Activated naive CD4-positive, alpha-beta T cell treated with anti-CD3 and anti-CD28 coated beads for 36 hours (primary cell): Measurements from ENCODE around the gene XRRA1. TPM values are rescaled to one million over a fixed set of nuclear protein-coding genes. Genes with fewer than 3 reads are reported as not detected.

Source experiments
- CTCF ChIA-PET: fragments of 350-600 bp; sonication (Branson Sonifier 250); formaldehyde crosslinking; loops from one replicate; lab custom pipeline; 2021; ENCODE audit warnings: antibody characterized with exemption; lab: Charles Lee
- DNase-seq: peaks from one replicate; pipeline ENCODE4 v3.0.0-alpha.2; 2020
- H3K27ac Mint-ChIP-seq: one replicate; pipeline ENCODE4 v1.8.0; 2021; ENCODE audit warnings: mild to moderate bottlenecking, mixed read lengths
- H3K27me3 Mint-ChIP-seq: one replicate; pipeline ENCODE4 v1.8.0; 2021; ENCODE audit warnings: low read depth, mixed read lengths
- H3K36me3 Mint-ChIP-seq: one replicate; pipeline ENCODE4 v1.8.0; 2021; ENCODE audit warnings: low read depth, mixed read lengths
- H3K4me1 Mint-ChIP-seq: one replicate; pipeline ENCODE4 v1.8.0; 2021; ENCODE audit warnings: low read depth, mixed read lengths
- H3K4me3 Mint-ChIP-seq: one replicate; pipeline ENCODE4 v1.8.0; 2021; ENCODE audit warnings: mild to moderate bottlenecking, moderate library complexity, mixed read lengths
- H3K9me3 Mint-ChIP-seq: one replicate; pipeline ENCODE4 v1.8.0; 2021; ENCODE audit warnings: mixed read lengths
- intact Hi-C: fragments of 100-400 bp; cut with micrococcal nuclease; formaldehyde crosslinking; loops from one replicate; pipeline ENCODE4 v1.15.1; 2023
- total RNA-seq, 2 experiments: library from RNA; stranded (reverse); gene quantifications; one replicate each; pipeline ENCODE4 v1.2.3, GENCODE V29; 2021

XRRA1 gene
- total RNA-seq, 2 experiments from 2014 or later: 5.0 to 9.5 TPM

- Mint-ChIP-seq H3K4me1 (no peaks in the 10 kb centered on the region), H3K36me3 (peaks cover 85% of the 10 kb centered on the region), H3K4me3 (no peak overlapping the region), H3K27ac (no peak overlapping the region), H3K9me3 (peaks cover 75% of the 10 kb centered on the region), H3K27me3 (no peaks in the 10 kb centered on the region)
- CTCF ChIA-PET: interaction anchor here (0.8 to 1.1 kb wide), 2 partner anchors 168 to 419 kb away, joined by 3 to 4 read pairs; no protein-coding TSS in a partner anchor
- intact Hi-C loops: loop anchor here (2.0 kb wide), 1 partner anchor 168 kb away; no protein-coding TSS in a partner anchor
- DNase-seq: no peak
Measured at GRCh38 chr11:74870485-74870884, 78.4 kb downstream of the XRRA1 start.

- DNase-seq: no peak
- CTCF ChIA-PET: no interaction called here
- H3K4me3 Mint-ChIP-seq: no peak overlapping the region
- H3K27me3 Mint-ChIP-seq: no peaks in the 10 kb centered on the region
- H3K36me3 Mint-ChIP-seq: peaks cover 89% of the 10 kb centered on the region
- peaks cover 72% of the 10 kb centered on the region for H3K9me3 Mint-ChIP-seq
- H3K27ac Mint-ChIP-seq: no peak overlapping the region
- intact Hi-C loops: no loop called here
- H3K4me1 Mint-ChIP-seq: no peaks in the 10 kb centered on the region
Measured at GRCh38 chr11:74866557-74866956, 82.3 kb downstream of the XRRA1 start.

GRCh38 chr11:74863410-74863809 lies 85.5 kb downstream of the XRRA1 start:
- CTCF ChIA-PET: no interaction called here
- no peak overlapping the region for H3K4me3 Mint-ChIP-seq
- peaks cover 59% of the 10 kb centered on the region for H3K9me3 Mint-ChIP-seq

GRCh38 chr11:74860743-74861142 lies 88.1 kb downstream of the XRRA1 start:
- CTCF ChIA-PET: no interaction called here
- Mint-ChIP-seq H3K27me3 (no peaks in the 10 kb centered on the region), H3K9me3 (peaks cover 36% of the 10 kb centered on the region)

More at GRCh38 chr11:74863410-74863809, 85.5 kb downstream of the XRRA1 start:
- Mint-ChIP-seq H3K27me3 (no peaks in the 10 kb centered on the region), H3K36me3 (peaks cover 89% of the 10 kb centered on the region), H3K27ac (no peak overlapping the region), H3K4me1 (no peaks in the 10 kb centered on the region)
- DNase-seq: no peak
- intact Hi-C loops: no loop called here

GRCh38 chr11:74853223-74853622 lies 95.7 kb downstream of the XRRA1 start:
- CTCF ChIA-PET: interaction anchor here (0.6 kb wide), 2 partner anchors 151 to 511 kb away, joined by 3 read pairs; no protein-coding TSS in a partner anchor
- H3K36me3 Mint-ChIP-seq: peaks cover 21% of the 10 kb centered on the region
- no peaks in the 10 kb centered on the region for H3K9me3 Mint-ChIP-seq
- intact Hi-C loops: no loop called here
- H3K27me3 Mint-ChIP-seq: no peaks in the 10 kb centered on the region
- H3K4me3 Mint-ChIP-seq: no peak overlapping the region
- no peak for DNase-seq
- no peaks in the 10 kb centered on the region for H3K4me1 Mint-ChIP-seq
- H3K27ac Mint-ChIP-seq: no peak overlapping the region

More at GRCh38 chr11:74860743-74861142, 88.1 kb downstream of the XRRA1 start:
- Mint-ChIP-seq H3K27ac (no peak overlapping the region), H3K4me3 (no peak overlapping the region), H3K4me1 (no peaks in the 10 kb centered on the region), H3K36me3 (peaks cover 76% of the 10 kb centered on the region)
- intact Hi-C loops: no loop called here
- DNase-seq: no peak

- intact Hi-C loops: no loop called here
- Mint-ChIP-seq H3K9me3 (no peaks in the 10 kb centered on the region), H3K36me3 (peaks cover 26% of the 10 kb centered on the region), H3K4me1 (peaks cover 5% of the 10 kb centered on the region), H3K4me3 (no peak overlapping the region), H3K27ac (no peak overlapping the region), H3K27me3 (no peaks in the 10 kb centered on the region)
- no peak for DNase-seq
- CTCF ChIA-PET: interaction anchor here (0.6 kb wide), 1 partner anchor 856 kb away, joined by 3 read pairs; no protein-coding TSS in a partner anchor
Measured at GRCh38 chr11:74849525-74850391, 99.1 kb downstream of the XRRA1 start.

GRCh38 chr11:74847895-74848294 lies 101.0 kb downstream of the XRRA1 start:
- Mint-ChIP-seq H3K4me1 (peaks cover 5% of the 10 kb centered on the region), H3K27me3 (no peaks in the 10 kb centered on the region), H3K9me3 (no peaks in the 10 kb centered on the region), H3K36me3 (peaks cover 28% of the 10 kb centered on the region), H3K4me3 (no peak overlapping the region), H3K27ac (no peak overlapping the region)
- no peak for DNase-seq
- intact Hi-C loops: no loop called here
- CTCF ChIA-PET: interaction anchor here (0.6 kb wide), 1 partner anchor 147 kb away, joined by 3 read pairs; no protein-coding TSS in a partner anchor

- CTCF ChIA-PET: no interaction called here
- H3K4me1 Mint-ChIP-seq: peaks cover 5% of the 10 kb centered on the region
- intact Hi-C loops: no loop called here
- no peak overlapping the region for H3K4me3 Mint-ChIP-seq
- no peak overlapping the region for H3K27ac Mint-ChIP-seq
- no peak for DNase-seq
- peaks cover 28% of the 10 kb centered on the region for H3K36me3 Mint-ChIP-seq
- no peaks in the 10 kb centered on the region for H3K9me3 Mint-ChIP-seq
- no peaks in the 10 kb centered on the region for H3K27me3 Mint-ChIP-seq
Measured at GRCh38 chr11:74847395-74847794, 101.5 kb downstream of the XRRA1 start.

GRCh38 chr11:74846770-74847169 lies 102.1 kb downstream of the XRRA1 start:
- H3K27me3 Mint-ChIP-seq: no peaks in the 10 kb centered on the region
- no peak overlapping the region for H3K4me3 Mint-ChIP-seq
- no peak for DNase-seq
- intact Hi-C loops: no loop called here
- no peaks in the 10 kb centered on the region for H3K9me3 Mint-ChIP-seq
- H3K4me1 Mint-ChIP-seq: peaks cover 5% of the 10 kb centered on the region
- H3K36me3 Mint-ChIP-seq: peaks cover 24% of the 10 kb centered on the region
- CTCF ChIA-PET: no interaction called here
- H3K27ac Mint-ChIP-seq: no peak overlapping the region

- Mint-ChIP-seq H3K27ac (no peak overlapping the region), H3K4me1 (peaks cover 5% of the 10 kb centered on the region), H3K9me3 (no peaks in the 10 kb centered on the region), H3K27me3 (no peaks in the 10 kb centered on the region), H3K4me3 (no peak overlapping the region), H3K36me3 (peaks cover 25% of the 10 kb centered on the region)
- CTCF ChIA-PET: no interaction called here
- intact Hi-C loops: no loop called here
- no peak for DNase-seq
Measured at GRCh38 chr11:74845978-74846517, 102.8 kb downstream of the XRRA1 start.

- no peak overlapping the region for H3K4me3 Mint-ChIP-seq
- H3K9me3 Mint-ChIP-seq: no peaks in the 10 kb centered on the region
- intact Hi-C loops: no loop called here
- no peak overlapping the region for H3K27ac Mint-ChIP-seq
- CTCF ChIA-PET: no interaction called here
- peaks cover 23% of the 10 kb centered on the region for H3K36me3 Mint-ChIP-seq
- no peak for DNase-seq
- no peaks in the 10 kb centered on the region for H3K27me3 Mint-ChIP-seq
- H3K4me1 Mint-ChIP-seq: peaks cover 5% of the 10 kb centered on the region
Measured at GRCh38 chr11:74844865-74845264, 104.0 kb downstream of the XRRA1 start.

- intact Hi-C loops: no loop called here
- Mint-ChIP-seq H3K4me3 (no peak overlapping the region), H3K9me3 (no peaks in the 10 kb centered on the region), H3K36me3 (peaks cover 22% of the 10 kb centered on the region), H3K27me3 (no peaks in the 10 kb centered on the region), H3K4me1 (peaks cover 5% of the 10 kb centered on the region), H3K27ac (no peak overlapping the region)
- CTCF ChIA-PET: no interaction called here
- no peak for DNase-seq
Measured at GRCh38 chr11:74844072-74844471, 104.8 kb downstream of the XRRA1 start.
